Stimulated activated CD8-positive, alpha-beta memory T cell treated with anti-CD3 and anti-CD28 coated beads, Interleukin-4, amount 100 ng/mL, for 1 hour (primary cell): ENCODE results near the gene ERC1.

ENCODE experiments used
- DNase-seq, 2 donors: peaks; one replicate each; pipeline ENCODE4 v3.0.0-alpha.2; 2020; ENCODE audit warnings: low read depth in 2 of 2, low spot score in 1 of 2

ERC1 gene

DNA sequence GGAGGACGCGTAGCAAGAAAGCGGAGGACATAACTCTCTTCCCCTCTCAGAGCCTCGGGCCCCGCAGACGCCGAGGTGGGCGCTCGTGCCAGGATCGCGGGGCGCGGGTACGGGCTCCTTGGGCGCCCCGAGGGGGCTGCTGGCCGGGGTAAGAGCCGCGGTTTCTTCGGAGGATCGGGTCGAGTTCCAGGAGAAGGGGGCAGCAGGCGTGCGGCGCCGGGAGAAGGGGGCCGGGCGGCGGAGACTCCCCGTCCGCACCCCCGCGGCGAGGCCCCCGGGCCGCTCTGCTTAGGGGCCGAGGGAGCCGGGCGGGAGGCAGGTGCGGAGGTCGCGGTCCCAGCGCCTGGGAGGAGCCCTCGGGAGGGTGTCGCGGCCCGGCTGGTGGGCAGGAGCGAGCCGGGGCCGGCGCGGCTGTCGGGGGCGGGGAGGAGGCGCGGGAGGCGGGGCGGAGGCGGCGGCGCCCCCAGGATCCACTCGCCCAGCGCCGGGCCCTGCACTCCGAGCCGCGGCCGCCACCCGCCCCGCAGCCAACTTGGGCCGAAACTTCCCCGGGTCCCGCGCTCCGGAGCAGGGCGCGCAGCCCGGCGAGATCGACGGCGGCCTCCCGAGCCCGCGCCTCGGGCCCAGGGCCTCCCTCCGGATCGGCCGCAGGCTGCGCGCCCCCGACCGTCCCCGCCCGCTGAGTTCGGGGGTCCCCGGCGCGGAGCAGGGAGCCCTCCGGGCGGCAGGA, 539.0 kb downstream of the ERC1 start:
- DNase-seq, result no peak

DNA sequence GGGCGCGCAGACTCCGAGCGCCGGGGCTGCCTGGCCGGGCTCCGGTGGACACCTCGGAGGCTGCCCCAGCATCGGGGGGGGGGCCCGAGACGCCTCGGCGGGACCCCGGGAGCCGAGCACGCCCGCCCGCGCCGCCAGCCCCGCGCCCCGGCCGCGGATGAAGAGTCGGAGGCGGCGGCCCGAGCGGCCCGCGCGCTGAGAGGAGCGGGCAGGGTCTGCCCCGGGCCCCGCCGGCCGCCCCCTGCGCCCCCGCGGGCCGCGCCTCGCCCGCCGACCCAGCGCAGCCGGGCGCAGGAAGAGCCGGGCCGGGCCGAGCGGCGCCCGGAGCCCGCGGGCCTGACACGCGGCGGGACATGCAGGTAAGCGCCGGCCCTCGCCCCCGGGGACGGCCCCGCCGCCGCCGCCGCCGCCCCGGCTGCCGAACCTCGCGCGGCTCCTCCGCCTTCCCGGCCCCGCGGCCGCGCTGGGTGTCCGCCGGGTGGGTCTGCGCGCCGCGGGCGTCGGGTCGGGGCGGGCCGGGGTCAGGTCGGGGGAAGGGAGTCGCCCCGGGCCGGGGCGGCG, 539.6 kb downstream of the ERC1 start:
- no peak for DNase-seq

DNA sequence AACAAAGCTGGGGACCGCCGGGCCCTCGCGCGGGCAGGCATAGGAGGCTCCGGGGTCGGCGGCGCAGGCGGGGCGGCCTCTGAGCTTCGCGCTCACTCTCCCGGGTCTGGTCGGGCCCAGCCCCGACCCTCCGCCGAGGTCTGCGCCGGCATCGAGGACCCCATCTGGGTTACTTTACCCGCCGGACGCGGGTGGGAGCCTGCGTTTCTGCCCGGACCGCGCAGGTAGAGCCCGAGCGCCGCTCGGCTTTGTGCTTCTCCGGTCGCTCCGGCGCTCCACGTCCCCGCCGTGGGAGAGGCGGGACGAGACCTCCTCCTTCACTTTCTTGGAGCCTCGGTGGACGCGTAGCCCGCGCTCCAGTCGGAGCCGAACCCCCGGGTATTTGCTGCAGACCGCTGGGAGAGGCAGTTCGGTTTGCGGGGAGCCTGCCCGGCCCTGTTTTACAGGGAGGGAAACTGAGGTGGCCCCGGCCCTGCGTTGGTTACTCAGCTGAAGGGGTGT, 540.2 kb downstream of the ERC1 start:
- no peak for DNase-seq

DNA sequence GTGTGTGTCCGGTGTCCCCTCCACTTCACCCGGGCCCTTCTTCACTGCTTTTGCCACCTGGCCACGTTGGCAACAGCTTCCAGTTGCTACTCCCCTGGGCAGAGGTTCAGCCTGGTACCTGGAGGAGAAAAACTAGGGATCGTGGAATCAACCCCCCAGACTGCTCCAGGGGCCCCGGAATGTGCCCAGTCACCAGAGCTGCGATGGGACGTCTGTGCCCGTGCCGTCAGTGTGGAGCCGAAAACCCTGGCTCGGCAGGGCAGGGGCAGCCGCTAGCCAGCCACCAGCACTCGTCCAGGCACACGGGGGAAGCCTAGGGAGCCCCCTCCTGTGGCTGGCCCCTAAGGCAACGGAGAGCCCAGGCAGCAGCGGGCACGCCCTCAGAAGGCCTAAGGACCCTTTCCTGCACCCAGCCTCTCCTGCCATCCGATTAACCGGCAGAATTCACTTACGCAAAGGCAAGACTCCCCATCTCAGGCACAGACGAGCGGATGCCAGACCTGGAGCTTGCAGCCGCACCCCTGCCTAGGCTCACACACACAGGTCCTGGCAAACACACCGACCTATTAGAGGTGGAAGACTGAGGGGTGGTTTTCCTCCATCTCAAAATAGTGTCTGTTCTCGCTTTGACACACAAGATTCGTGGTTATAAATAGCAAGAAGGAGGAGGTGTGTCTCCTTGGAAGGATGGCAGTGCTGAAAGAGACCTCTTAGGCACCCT, 540.8 kb downstream of the ERC1 start:
- DNase-seq, result no peak

DNA sequence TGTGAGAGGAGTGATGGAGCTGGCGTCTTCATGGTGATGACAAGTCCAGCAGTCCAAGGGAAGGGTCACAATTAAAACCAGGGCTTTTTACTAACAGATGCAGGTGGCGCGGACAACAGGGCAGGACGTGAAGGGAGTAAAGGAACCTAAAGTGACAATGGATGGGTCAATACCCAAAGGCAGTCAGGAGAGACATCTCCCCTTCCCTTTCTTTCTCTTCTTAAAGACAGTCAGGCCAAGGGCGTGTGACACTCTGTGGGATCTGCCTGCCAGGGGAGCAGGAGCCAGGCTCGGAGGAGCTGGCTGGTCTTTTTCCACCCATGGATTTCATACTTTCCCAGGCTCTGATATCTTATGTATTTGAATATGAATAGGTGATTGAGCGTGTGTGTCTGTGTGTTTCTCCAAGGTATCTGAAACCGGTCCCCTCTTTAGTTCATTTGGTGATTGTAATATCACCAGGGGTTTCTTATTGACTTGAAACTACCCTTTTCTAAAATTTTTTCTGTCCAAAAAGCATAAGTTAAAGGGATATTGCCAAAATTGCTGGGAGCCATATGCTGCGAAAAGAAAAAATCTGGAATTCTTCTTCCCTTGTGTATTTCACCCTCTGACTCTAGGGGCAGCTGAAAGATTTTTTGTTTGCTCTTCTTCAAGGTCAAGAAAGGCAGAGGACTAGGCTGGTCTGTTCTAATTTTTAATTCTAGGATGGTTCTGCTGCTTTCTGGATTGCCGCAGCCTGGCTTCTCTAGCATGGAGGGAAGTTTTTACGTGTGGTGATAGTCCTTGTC, 541.5 kb downstream of the ERC1 start:
- no peak for DNase-seq

DNA sequence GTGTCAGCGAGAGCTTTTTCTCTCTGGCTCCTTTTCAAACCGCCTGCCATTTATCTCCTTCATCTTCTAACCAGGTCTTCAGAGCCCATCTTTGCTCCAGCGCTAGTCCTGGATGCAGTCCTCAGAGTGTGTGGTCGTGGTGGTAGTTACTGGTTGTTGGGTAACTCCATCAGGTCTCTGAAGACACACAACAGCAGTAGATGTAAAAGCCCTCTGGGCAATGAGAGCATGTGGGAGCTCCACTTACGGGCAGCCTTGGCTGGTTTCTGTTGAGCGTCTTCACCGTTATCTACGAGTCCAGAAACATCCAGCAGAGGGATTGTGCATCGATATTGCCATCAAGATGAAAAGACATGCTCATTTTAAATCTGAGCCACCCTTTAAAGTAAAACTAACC, 542.2 kb downstream of the ERC1 start:
- DNase-seq, result no peak

DNA sequence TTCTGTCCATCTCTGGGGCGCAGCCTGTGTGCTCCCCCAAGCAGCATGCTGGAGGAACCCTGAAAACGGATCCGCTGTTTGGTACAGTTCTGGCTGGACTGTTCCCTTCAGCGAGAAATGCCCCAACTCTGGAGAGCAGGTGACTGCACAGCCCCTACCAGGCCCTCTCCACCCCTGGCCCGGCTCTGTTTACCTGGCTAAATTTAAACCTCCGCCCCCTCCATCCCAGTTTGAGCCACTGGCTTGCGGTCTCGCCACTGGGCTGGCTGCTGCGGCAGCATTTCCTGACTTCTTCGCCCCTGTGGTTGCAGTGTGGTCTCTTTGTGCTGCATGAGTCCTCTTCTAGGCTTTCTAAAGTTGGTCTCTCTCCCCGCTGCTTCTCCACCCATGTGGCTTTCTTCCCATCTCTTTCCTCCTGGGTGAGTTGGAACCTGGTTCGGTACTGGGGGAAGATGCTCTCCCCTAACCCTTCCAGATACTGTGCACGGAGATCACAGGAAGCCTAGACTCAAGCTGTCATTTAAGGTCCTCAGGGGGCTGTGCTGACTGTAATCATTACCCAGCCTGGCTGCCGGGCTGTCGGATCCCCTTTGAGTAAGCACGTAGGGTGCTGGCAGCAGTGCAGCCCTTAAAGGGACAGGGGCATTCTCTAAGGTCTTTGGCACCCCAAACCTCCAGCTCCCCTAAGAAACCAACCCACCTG, 542.7 kb downstream of the ERC1 start:
- no peak for DNase-seq

DNA sequence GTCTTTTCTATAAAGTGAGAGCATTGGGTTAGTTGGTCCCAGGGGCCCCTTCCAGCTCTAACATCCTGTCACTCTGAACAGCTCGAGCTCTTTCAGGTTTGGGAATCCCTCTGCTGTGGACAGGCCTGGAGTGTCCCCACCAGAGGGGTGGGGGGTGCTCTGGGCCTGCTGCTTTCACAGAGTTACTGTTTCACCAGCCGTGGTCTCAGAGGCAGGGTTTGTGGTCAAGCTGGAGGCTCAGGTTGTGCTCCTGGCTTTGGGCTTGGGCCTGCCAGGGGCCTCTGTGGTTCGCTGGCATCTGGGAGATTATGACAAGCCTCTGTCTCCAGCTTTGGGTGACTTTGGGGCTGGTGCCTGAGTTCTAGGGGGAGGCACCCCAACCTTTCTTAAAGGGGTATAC, 543.7 kb downstream of the ERC1 start:
- no peak for DNase-seq

DNA sequence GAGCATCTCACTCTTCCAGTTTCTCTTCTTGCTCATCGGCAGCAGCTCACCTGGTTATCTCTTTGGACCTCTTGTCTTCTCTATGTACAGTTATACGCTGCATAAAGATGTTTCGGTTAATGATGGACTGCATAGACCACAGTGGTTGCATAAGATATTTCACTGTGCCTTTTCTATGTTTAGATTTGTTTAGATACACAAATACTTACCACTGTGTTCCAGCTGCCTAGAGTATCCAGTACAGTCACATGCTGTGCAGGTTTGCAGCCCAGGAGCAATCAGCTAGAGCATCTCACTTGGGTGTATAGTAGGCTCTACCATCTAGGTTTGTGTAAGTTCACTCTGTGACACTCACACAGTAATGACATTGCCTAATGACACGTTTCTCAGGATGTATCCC, 545.8 kb downstream of the ERC1 start:
- no peak for DNase-seq

DNA sequence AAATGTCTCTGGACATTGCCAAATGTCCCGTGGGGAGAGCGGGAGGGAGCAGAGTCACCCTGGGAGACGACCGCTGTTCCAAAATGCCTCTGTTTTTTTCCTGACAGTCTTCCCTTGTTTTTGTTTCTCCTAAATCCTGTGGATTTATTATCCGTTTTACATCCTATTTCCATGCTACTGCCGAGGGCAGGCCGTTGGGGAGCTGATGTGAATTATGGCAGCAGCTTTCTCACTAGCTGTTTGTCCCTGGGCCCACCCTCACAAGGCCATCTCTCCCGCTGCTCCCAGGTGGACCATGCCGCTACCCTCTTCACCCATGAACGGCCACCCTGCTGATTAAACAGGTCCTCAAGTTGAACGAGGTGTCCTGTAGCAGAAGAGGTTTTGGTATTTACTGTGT, 548.1 kb downstream of the ERC1 start:
- no peak for DNase-seq

DNA sequence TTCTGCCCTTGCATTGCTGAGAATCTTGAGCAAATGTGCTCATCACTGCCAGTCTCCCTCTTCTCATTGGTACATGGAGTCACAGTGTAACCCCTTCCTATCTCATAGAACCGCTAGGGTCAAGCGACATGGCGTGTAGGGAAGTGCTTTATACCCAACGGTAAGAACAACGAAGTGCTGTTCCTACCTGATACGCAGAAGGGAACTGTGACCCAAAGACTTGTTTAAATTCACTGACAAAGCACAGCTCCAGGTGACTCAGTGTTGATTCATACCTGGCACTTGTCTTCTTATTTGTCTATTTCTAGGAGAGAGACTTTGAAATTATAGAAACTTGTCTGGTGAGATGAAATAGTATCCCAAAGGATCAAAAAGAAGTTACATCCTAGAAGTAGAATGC, 549.7 kb downstream of the ERC1 start:
- DNase-seq, result no peak

DNA sequence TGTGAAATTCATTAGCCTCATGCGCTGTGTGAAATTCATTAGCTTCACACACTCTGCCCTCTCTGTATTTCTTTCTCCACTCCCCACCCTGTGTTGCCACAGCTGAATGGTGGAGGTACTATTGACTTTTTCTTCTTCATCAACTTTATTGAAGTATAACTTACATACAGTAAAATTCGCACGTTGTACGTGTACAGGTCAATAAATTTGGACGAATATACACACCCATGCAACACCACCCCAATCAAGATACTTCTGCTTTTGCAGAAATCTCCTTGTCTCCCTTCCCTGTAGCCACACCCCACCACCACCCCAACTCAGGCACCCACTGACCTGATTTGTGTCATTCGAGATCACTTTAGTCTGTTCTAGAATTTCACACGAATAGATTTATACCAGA, 551.6 kb downstream of the ERC1 start:
- DNase-seq, result no peak

DNA sequence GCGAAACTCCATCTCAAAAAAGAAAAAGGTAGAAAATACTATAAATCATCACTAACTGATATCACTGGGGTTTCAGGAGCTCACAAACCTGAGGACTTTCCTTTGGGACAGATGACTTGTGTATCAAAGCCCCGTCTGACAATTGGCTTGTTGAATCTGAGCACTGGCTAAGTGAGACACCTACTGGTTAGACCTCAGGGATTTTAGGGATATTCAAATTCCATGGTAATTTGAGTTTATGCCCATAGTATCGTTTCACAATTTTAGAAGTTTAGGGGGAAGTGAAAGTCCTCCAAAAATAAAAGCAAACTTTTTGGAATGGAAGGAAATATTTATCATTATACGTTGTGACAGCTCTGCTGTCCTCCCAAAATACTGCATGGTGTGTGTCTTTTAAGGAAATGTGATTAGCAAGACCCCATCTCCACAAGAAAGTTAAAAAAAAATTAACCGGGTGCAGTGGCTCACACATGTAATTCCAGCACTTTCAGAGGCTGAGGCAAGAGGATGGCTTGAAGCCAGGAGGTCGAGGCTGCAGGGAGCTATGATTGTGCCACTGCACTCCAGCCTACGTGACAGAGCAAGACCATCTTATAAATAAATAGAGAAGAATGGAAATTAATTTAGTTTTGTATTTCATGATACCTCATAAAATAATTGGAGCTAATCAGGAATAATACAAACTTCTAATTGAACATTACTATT, 554.1 kb downstream of the ERC1 start:
- DNase-seq, result no peak
